HepG2 (cell line): Measurements from ENCODE around the gene EPB41L2. TPM values are rescaled to one million over a fixed set of nuclear protein-coding genes. Genes with fewer than 3 reads are reported as not detected.

ENCODE experiments used
- ATAC-seq: fragments of 200-7000 bp; cut with Tn5 transposase; 3 replicates; pipeline ENCODE4 v1.9.1; 2020; ENCODE audit warnings: mild to moderate bottlenecking, moderate library complexity
- BruUV-seq: library from RNA; stranded (reverse); fragments of 400-500 nt; replicated peaks from 2 replicates; lab custom pipeline; 2021; lab: Mats Ljungman, UMichigan
- CTCF ChIA-PET: fragments of 300-600 bp; formaldehyde crosslinking; extraction: SDS; loops from one replicate; lab custom pipeline; 2021; ENCODE audit warnings: low total read pairs, inconsistent platforms, low intra/inter-chr PET ratio; lab: Yijun Ruan, JAX
- POLR2A ChIA-PET: fragments of 350-600 bp; sonication (Branson Sonifier 250); formaldehyde crosslinking; loops from one replicate; lab custom pipeline; 2020; ENCODE audit warnings: antibody characterized with exemption, inconsistent platforms; lab: Yijun Ruan, JAX
- DNase-seq: peaks from one replicate; pipeline ENCODE4 v3.0.0-alpha.2; 2015; ENCODE audit warnings: low spot score
- FAIRE-seq: peaks from 3 replicates; lab custom pipeline; 2011; peaks lifted over from hg19 to GRCh38; lab: Jason Lieb, UNC
- H2AFZ ChIP-seq: one replicate; pipeline ENCODE4 v1.6.1; 2011; ENCODE audit warnings: low read length, inconsistent platforms
- H3K27ac ChIP-seq: fragments of 300-600 bp; 3 replicates; pipeline ENCODE4 v1.8.0; 2011; ENCODE audit warnings: mixed run types, mild to moderate bottlenecking, mixed read lengths, low read length, inconsistent platforms; ENCODE audit not compliant: insufficient read depth; ENCODE audit errors: extremely low read length
- H3K27me3 ChIP-seq, 2 experiments: fragments of 200-600 bp in 1 of 2; 2 replicates in 1 of 2; 3 replicates in 1 of 2; pipeline versions ENCODE4 v1.6.0 to v1.8.0; 2011; ENCODE audit warnings: low read length in 2 of 2, mild to moderate bottlenecking in 2 of 2, moderate library complexity in 2 of 2, inconsistent platforms in 1 of 2; ENCODE audit not compliant: insufficient read depth in 2 of 2, control insufficient read depth in 1 of 2
- H3K36me3 ChIP-seq, 2 experiments: fragments of 200-600 bp in 1 of 2; replicated peaks in 1 of 2; 2 replicates in 1 of 2; 3 replicates in 1 of 2; pipeline versions ENCODE4 v1.5.1 to v1.8.0; 2011; ENCODE audit warnings: low read length in 2 of 2, inconsistent platforms in 1 of 2; ENCODE audit not compliant: insufficient read depth in 2 of 2, control insufficient read depth in 1 of 2
- H3K4me1 ChIP-seq: 2 replicates; pipeline ENCODE4 v1.5.1; 2012; ENCODE audit warnings: low read length, inconsistent platforms; ENCODE audit not compliant: insufficient read depth
- H3K4me2 ChIP-seq: 2 replicates; pipeline ENCODE4 v1.6.0; 2011; ENCODE audit warnings: low read depth, low read length, inconsistent platforms
- H3K4me3 ChIP-seq, 3 experiments: fragments of 200-600 bp in 1 of 3; sonication (generic), shearing (Covaris generic) in 1 of 3; replicated peaks in 1 of 3; 2 replicates each; pipeline ENCODE4 v1.5.1; 2011 to 2016; ENCODE audit warnings: low read length in 3 of 3, inconsistent platforms in 2 of 3, low read depth in 2 of 3, mild to moderate bottlenecking in 2 of 3, control low read depth in 1 of 3, mixed read lengths in 1 of 3; ENCODE audit not compliant: insufficient read depth in 1 of 3
- H3K79me2 ChIP-seq: one replicate; pipeline ENCODE4 v1.6.1; 2011; ENCODE audit warnings: low read length, inconsistent platforms; ENCODE audit not compliant: insufficient read depth
- H3K9ac ChIP-seq: 2 replicates; pipeline ENCODE4 v1.6.0; 2011; ENCODE audit warnings: mild to moderate bottlenecking, low read depth, low read length, inconsistent platforms; ENCODE audit not compliant: insufficient read depth
- H3K9me3 ChIP-seq: 2 replicates; pipeline ENCODE4 v1.5.1; 2012; ENCODE audit warnings: mild to moderate bottlenecking, low read length
- H4K20me1 ChIP-seq: 2 replicates; pipeline ENCODE4 v1.6.0; 2011; ENCODE audit warnings: inconsistent platforms, mild to moderate bottlenecking, low read length, moderate library complexity; ENCODE audit not compliant: insufficient read depth
- CREB1 ChIP-seq, 2 experiments: fragments of 450-650 bp in 1 of 2; IDR thresholded peaks; 2 replicates each; pipeline ENCODE4 v1.6.1; 2016 to 2017; ENCODE audit warnings: control low read depth in 1 of 2, mild to moderate bottlenecking in 1 of 2, missing compliant biosample characterization in 1 of 2, missing genetic modification characterization in 1 of 2
- FLYWCH1 ChIP-seq: sonication (generic); formaldehyde crosslinking; IDR thresholded peaks from 2 replicates; pipeline ENCODE4 v1.8.1; 2023; ENCODE audit warnings: mild to moderate bottlenecking, missing genetic modification reagents
- FOXA3 ChIP-seq: IDR thresholded peaks from 2 replicates; pipeline ENCODE4 v1.6.1; 2016; ENCODE audit warnings: missing genetic modification reagents, missing compliant biosample characterization
- NFATC3 ChIP-seq: sonication (generic); formaldehyde crosslinking; IDR thresholded peaks from 2 replicates; pipeline ENCODE4 v1.5.1; 2020; ENCODE audit warnings: mild to moderate bottlenecking, missing genetic modification reagents
- PCBP2 ChIP-seq: fragments of 200-400 bp; formaldehyde crosslinking; optimal IDR thresholded peaks from 2 replicates; pipeline ENCODE3; 2018; ENCODE audit warnings: low read length, low read depth; ENCODE audit not compliant: poor library complexity, severe bottlenecking
- SOX13 ChIP-seq, 3 experiments: fragments of 450-650 bp in 1 of 3; sonication (generic) in 1 of 3; formaldehyde crosslinking in 1 of 3; IDR thresholded peaks in 2 of 3; conservative IDR thresholded peaks in 1 of 3; 2 replicates each; pipeline versions ENCODE4 v1.5.0 to v1.6.1; 2016 to 2020; ENCODE audit warnings: antibody characterized with exemption in 1 of 3, mild to moderate bottlenecking in 1 of 3, missing compliant biosample characterization in 1 of 3, missing genetic modification reagents in 1 of 3, moderate library complexity in 1 of 3
- SP5 ChIP-seq: IDR thresholded peaks from 2 replicates; pipeline ENCODE4 v1.6.1; 2016; ENCODE audit warnings: low read depth, borderline replicate concordance
- ZFP82 ChIP-seq: sonication (generic); formaldehyde crosslinking; IDR thresholded peaks from 2 replicates; pipeline ENCODE4 v1.5.1; 2020; ENCODE audit warnings: mild to moderate bottlenecking, missing genetic modification reagents, borderline replicate concordance
- ZNF607 ChIP-seq: sonication (generic); formaldehyde crosslinking; IDR thresholded peaks from 2 replicates; pipeline ENCODE4 v1.5.1; 2020; ENCODE audit warnings: missing genetic modification reagents, mild to moderate bottlenecking, borderline replicate concordance
- ZNF644 ChIP-seq: IDR thresholded peaks from 2 replicates; pipeline ENCODE4 v1.6.1; 2016; ENCODE audit warnings: low read depth
- WGBS: methylation state at CpG from one replicate; pipeline ENCODE4 v1.1.6; 2017; ENCODE audit warnings: low lambda C conversion rate; 5-methylcytosine and 5-hydroxymethylcytosine counted together
- in situ Hi-C: cut with HindIII; loops from 2 replicates; pipeline ENCODE4 v1.10.0; 2017; ENCODE audit warnings: low pct_unique_long_range_greater_than_20kb; ENCODE audit not compliant: extremely low pct_ligation_motif_present
- intact Hi-C: fragments of 100-400 bp; cut with micrococcal nuclease; formaldehyde crosslinking; loops from one replicate; pipeline ENCODE4 v1.10.0; 2022; ENCODE audit not compliant: unreplicated experiment
- polyA plus RNA-seq, 8 experiments: library from polyadenylated mRNA; depleted of rRNA in 3 of 8; stranded (reverse) in 7 of 8; unstranded in 1 of 8; fragments of >200 nt; fragmentation: Illumina TruSeq in 4 of 8; extraction: Trizol in 4 of 8; gene quantifications; 2 replicates each; pipeline versions ENCODE4 v1.2.1 to v1.2.3, GENCODE V29; 2011 to 2016; ENCODE audit warnings: low read depth in 4 of 8, missing spikeins in 1 of 8, mixed read lengths in 1 of 8; ENCODE audit not compliant: insufficient read depth in 1 of 8
- total RNA-seq, 5 experiments: library from RNA; depleted of rRNA; stranded (reverse); fragments of >200 nt; fragmentation: Illumina TruSeq; extraction: Trizol; gene quantifications; 2 replicates each; pipeline ENCODE4 v1.2.3, GENCODE V29; 2016; ENCODE audit warnings: low read depth in 1 of 5
- TF ChIP-seq, protein P1 (sequence below): sonication (generic); formaldehyde crosslinking; IDR thresholded peaks from 2 replicates; pipeline ENCODE4 v1.5.0; 2020; ENCODE audit warnings: missing genetic modification reagents

EPB41L2 gene
- total and polyA plus RNA-seq, 2 of the 13 experiments (the other 11 are each of a cell fraction or from before 2014, with no cell fraction given), result 41.7 to 56.4 TPM

DNA sequence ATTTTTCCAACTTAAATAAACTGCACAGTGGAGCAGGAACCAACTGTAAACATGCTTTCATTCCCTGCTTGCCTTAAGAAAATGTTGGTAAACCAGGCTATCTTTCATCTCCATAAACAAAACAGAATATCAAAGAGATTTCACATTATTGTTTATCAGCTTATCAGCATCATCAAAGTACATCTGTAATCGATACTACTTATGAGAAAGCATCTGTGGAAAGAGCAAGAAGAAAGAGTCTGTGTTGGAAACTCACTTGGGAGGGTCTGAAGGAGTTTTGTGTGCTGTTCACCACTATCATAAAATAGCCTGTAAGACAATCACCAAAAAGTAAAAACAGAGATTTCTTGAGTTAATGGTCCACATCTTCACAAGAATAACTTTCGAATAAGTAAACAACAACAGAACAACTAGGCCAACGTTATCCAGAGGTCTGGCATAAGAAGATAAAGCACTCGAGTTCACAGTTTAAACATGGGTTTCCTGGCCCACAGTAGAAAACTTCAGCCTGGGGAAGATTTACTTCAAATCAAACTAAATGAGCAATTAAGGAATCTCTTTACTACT lies 47.9 kb downstream of the EPB41L2 start:
- Histone ChIP-seq H3K4me1 (peaks cover 38% of the 10 kb centered on the region), H2AFZ (no peak overlapping the region), H3K9ac (no peak overlapping the region), H3K79me2 (peaks cover 79% of the 10 kb centered on the region), H3K9me3 (no peaks in the 10 kb centered on the region), H3K4me3 (no peak overlapping the region), H3K27me3 (no peaks in the 10 kb centered on the region), H3K27ac (no peak overlapping the region), H4K20me1 (no peaks in the 10 kb centered on the region), H3K4me2 (no peak overlapping the region), H3K36me3 (no peaks in the 10 kb centered on the region; a peak in 1 of 5 replicates)
- TF ChIP-seq FOXA3 (peak; percentile 21; the same call in 1 of the 2 replicates), ZNF607 (CRISPR knock-in tag) (no peak), SOX13 (IDR thresholded peaks at IDR 0.05) (no peak), SOX13 (CRISPR knock-in tag; conservative IDR thresholded peaks at IDR 0.05 in 1 of 2, IDR thresholded peaks at IDR 0.05 in 1 of 2) (peak in 1 of 2 experiments; percentile 17; a peak in 1 of 4 replicates)
- TF ChIP-seq, protein P1, sequence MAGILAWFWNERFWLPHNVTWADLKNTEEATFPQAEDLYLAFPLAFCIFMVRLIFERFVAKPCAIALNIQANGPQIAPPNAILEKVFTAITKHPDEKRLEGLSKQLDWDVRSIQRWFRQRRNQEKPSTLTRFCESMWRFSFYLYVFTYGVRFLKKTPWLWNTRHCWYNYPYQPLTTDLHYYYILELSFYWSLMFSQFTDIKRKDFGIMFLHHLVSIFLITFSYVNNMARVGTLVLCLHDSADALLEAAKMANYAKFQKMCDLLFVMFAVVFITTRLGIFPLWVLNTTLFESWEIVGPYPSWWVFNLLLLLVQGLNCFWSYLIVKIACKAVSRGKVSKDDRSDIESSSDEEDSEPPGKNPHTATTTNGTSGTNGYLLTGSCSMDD (CRISPR knock-in tag), result no peak
- FAIRE-seq (no peak), DNase-seq (no peak), ATAC-seq (no peak)
- POLR2A ChIA-PET, result no interaction called here
- 65% methylated on average over 4 of the region's 4 CpGs for WGBS
- CTCF ChIA-PET, result no interaction called here
- in situ Hi-C loops, result no loop called here
- intact Hi-C loops, result no loop called here
- no TSS peak for BruUV-seq

DNA sequence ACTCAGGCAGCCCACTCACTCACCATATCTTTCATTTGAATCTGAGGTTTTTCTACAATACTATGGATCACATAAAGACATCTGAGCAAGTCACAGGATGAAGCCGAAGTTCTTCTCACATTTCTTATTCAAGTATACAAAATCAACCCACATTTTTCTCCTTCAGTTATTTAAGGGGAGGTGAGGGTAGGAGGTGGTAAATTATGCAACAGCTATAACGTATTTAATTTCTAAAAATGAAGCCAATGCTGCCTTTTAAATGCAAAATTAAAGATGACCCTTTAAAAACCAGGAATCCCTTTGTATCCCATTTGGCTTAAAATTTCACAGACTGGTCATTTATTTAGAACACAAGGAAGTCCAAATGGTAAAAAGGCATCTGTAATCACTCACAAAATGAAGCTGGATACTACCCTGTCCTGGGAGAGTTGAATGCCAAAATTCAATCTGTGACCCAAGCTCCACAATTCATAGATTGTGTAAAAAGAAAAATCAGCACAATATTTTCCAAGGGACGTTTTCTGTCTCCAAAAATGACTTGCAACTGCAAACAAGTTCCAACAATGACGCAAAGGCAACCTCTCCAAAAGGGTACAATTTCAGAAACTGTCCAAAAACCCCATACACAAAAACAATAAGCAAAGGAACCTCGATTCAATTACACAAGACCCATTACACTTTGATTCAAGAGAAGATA lies 48.8 kb downstream of the EPB41L2 start:
- H3K9me3 ChIP-seq, result peaks cover 3% of the 10 kb centered on the region; the same call in 1 of the 2 replicates
- no peak overlapping the region for H2AFZ ChIP-seq
- no peaks in the 10 kb centered on the region; a peak in 1 of 5 replicates for H3K36me3 ChIP-seq
- no TSS peak for BruUV-seq
- no peak for ATAC-seq
- intact Hi-C loops, result no loop called here
- WGBS, result 69% methylated on average over 5 of the region's 5 CpGs
- in situ Hi-C loops, result no loop called here
- no peak overlapping the region for H3K9ac ChIP-seq
- no peak overlapping the region for H3K4me3 ChIP-seq
- no peak for DNase-seq
- no peaks in the 10 kb centered on the region for H4K20me1 ChIP-seq
- no peak overlapping the region for H3K27ac ChIP-seq
- TF ChIP-seq ZNF644, result no peak
- no peak for TF ChIP-seq ZFP82
- TF ChIP-seq FLYWCH1, result no peak
- no peak for TF ChIP-seq SP5
- no peak for TF ChIP-seq NFATC3 (CRISPR knock-in tag)
- TF ChIP-seq PCBP2, result no peak
- TF ChIP-seq CREB1 (IDR thresholded peaks at IDR 0.05), result no peak
- TF ChIP-seq CREB1 (CRISPR knock-in tag; IDR thresholded peaks at IDR 0.05), result no peak
- POLR2A ChIA-PET, result no interaction called here
- H3K27me3 ChIP-seq, result no peaks in the 10 kb centered on the region
- H3K4me2 ChIP-seq, result no peak overlapping the region
- peaks cover 83% of the 10 kb centered on the region for H3K79me2 ChIP-seq
- peaks cover 38% of the 10 kb centered on the region for H3K4me1 ChIP-seq
- CTCF ChIA-PET, result no interaction called here
- no peak for FAIRE-seq
